ENCODE results near the gene HHAT.

Gene HHAT

GRCh38 chr1:210598135-210598652 lies 269.5 kb downstream of the HHAT start:
- no peaks in the 10 kb centered on the region for H3K4me1 Mint-ChIP-seq
- H3K9me3 Mint-ChIP-seq: peaks cover under 1% of the 10 kb centered on the region

GRCh38 chr1:210600421-210601159 lies 271.9 kb downstream of the HHAT start:
- Mint-ChIP-seq H3K27ac (no peak overlapping the region), H3K27me3 (no peaks in the 10 kb centered on the region), H3K9me3 (no peaks in the 10 kb centered on the region), H3K36me3 (peaks cover 25% of the 10 kb centered on the region), H3K4me3 (no peak overlapping the region), H3K4me1 (no peaks in the 10 kb centered on the region)
- no peak for ATAC-seq

More at GRCh38 chr1:210598135-210598652, 269.5 kb downstream of the HHAT start:
- Mint-ChIP-seq H3K27me3 (no peaks in the 10 kb centered on the region), H3K27ac (no peak overlapping the region), H3K36me3 (peaks cover 28% of the 10 kb centered on the region), H3K4me3 (no peak overlapping the region)
- ATAC-seq: no peak

- peaks cover 34% of the 10 kb centered on the region for H3K36me3 Mint-ChIP-seq
- no peak overlapping the region for H3K4me3 Mint-ChIP-seq
- no peaks in the 10 kb centered on the region for H3K27me3 Mint-ChIP-seq
- peaks cover 8% of the 10 kb centered on the region for H3K9me3 Mint-ChIP-seq
- H3K4me1 Mint-ChIP-seq: peaks cover 10% of the 10 kb centered on the region
- no peak overlapping the region for H3K27ac Mint-ChIP-seq
- ATAC-seq: no peak
These were observed 274.4 kb downstream of the HHAT start for GRCh38 chr1:210603123-210603522.

- Mint-ChIP-seq H3K36me3 (peaks cover 30% of the 10 kb centered on the region), H3K4me3 (no peak overlapping the region), H3K27ac (no peak overlapping the region), H3K27me3 (no peaks in the 10 kb centered on the region), H3K4me1 (peaks cover 12% of the 10 kb centered on the region), H3K9me3 (peaks cover 8% of the 10 kb centered on the region)
- ATAC-seq: no peak
These were observed 276.4 kb downstream of the HHAT start for GRCh38 chr1:210605099-210605498.

- H3K4me1 Mint-ChIP-seq: peaks cover 14% of the 10 kb centered on the region
- H3K27ac Mint-ChIP-seq: no peak overlapping the region
- no peak for ATAC-seq
- H3K36me3 Mint-ChIP-seq: peaks cover 26% of the 10 kb centered on the region
- H3K9me3 Mint-ChIP-seq: peaks cover 8% of the 10 kb centered on the region
- no peaks in the 10 kb centered on the region for H3K27me3 Mint-ChIP-seq
- no peak overlapping the region for H3K4me3 Mint-ChIP-seq
These were observed 278.7 kb downstream of the HHAT start for GRCh38 chr1:210607361-210607760.

- Mint-ChIP-seq H3K27ac (no peak overlapping the region), H3K4me1 (peaks cover 14% of the 10 kb centered on the region), H3K4me3 (no peak overlapping the region), H3K9me3 (peaks cover 8% of the 10 kb centered on the region), H3K36me3 (peaks cover 36% of the 10 kb centered on the region), H3K27me3 (no peaks in the 10 kb centered on the region)
- ATAC-seq: no peak
These were observed 280.1 kb downstream of the HHAT start for GRCh38 chr1:210608767-210609166.

- Mint-ChIP-seq H3K27ac (no peak overlapping the region), H3K27me3 (no peaks in the 10 kb centered on the region)
- ATAC-seq: no peak
These were observed 287.7 kb downstream of the HHAT start for GRCh38 chr1:210616356-210616755.

GRCh38 chr1:210617293-210617692 lies 288.6 kb downstream of the HHAT start:
- no peak overlapping the region for H3K4me3 Mint-ChIP-seq
- ATAC-seq: no peak
- no peak overlapping the region for H3K27ac Mint-ChIP-seq
- H3K9me3 Mint-ChIP-seq: no peaks in the 10 kb centered on the region
- no peaks in the 10 kb centered on the region for H3K4me1 Mint-ChIP-seq
- H3K36me3 Mint-ChIP-seq: peaks cover 40% of the 10 kb centered on the region
- H3K27me3 Mint-ChIP-seq: no peaks in the 10 kb centered on the region

More at GRCh38 chr1:210616356-210616755, 287.7 kb downstream of the HHAT start:
- H3K4me1 Mint-ChIP-seq: no peaks in the 10 kb centered on the region
- H3K36me3 Mint-ChIP-seq: peaks cover 45% of the 10 kb centered on the region
- H3K4me3 Mint-ChIP-seq: no peak overlapping the region
- no peaks in the 10 kb centered on the region for H3K9me3 Mint-ChIP-seq

GRCh38 chr1:210618369-210618768 lies 289.7 kb downstream of the HHAT start:
- no peak overlapping the region for H3K27ac Mint-ChIP-seq
- peaks cover 36% of the 10 kb centered on the region for H3K36me3 Mint-ChIP-seq
- no peaks in the 10 kb centered on the region for H3K27me3 Mint-ChIP-seq
- H3K4me3 Mint-ChIP-seq: no peak overlapping the region
- no peaks in the 10 kb centered on the region for H3K4me1 Mint-ChIP-seq
- H3K9me3 Mint-ChIP-seq: no peaks in the 10 kb centered on the region
- no peak for ATAC-seq

- Mint-ChIP-seq H3K36me3 (peaks cover 57% of the 10 kb centered on the region), H3K9me3 (no peaks in the 10 kb centered on the region), H3K4me1 (no peaks in the 10 kb centered on the region), H3K27me3 (no peaks in the 10 kb centered on the region), H3K27ac (no peak overlapping the region), H3K4me3 (no peak overlapping the region)
- ATAC-seq: no peak
These were observed 292.3 kb downstream of the HHAT start for GRCh38 chr1:210620867-210621488.

GRCh38 chr1:210621712-210622111 lies 293.0 kb downstream of the HHAT start:
- ATAC-seq: no peak
- H3K27ac Mint-ChIP-seq: no peak overlapping the region

GRCh38 chr1:210624722-210625121 lies 296.0 kb downstream of the HHAT start:
- no peaks in the 10 kb centered on the region for H3K4me1 Mint-ChIP-seq
- H3K27ac Mint-ChIP-seq: no peak overlapping the region
- H3K9me3 Mint-ChIP-seq: no peaks in the 10 kb centered on the region
- ATAC-seq: no peak
- no peaks in the 10 kb centered on the region for H3K27me3 Mint-ChIP-seq
- H3K4me3 Mint-ChIP-seq: no peak overlapping the region
- H3K36me3 Mint-ChIP-seq: peaks cover 35% of the 10 kb centered on the region

More at GRCh38 chr1:210621712-210622111, 293.0 kb downstream of the HHAT start:
- Mint-ChIP-seq H3K36me3 (peaks cover 52% of the 10 kb centered on the region), H3K4me3 (no peak overlapping the region), H3K9me3 (no peaks in the 10 kb centered on the region), H3K27me3 (no peaks in the 10 kb centered on the region), H3K4me1 (no peaks in the 10 kb centered on the region)

- Mint-ChIP-seq H3K4me3 (no peak overlapping the region), H3K9me3 (no peaks in the 10 kb centered on the region), H3K4me1 (no peaks in the 10 kb centered on the region), H3K36me3 (peaks cover 37% of the 10 kb centered on the region), H3K27ac (no peak overlapping the region), H3K27me3 (no peaks in the 10 kb centered on the region)
- ATAC-seq: no peak
These were observed 297.0 kb downstream of the HHAT start for GRCh38 chr1:210625715-210626114.

- H3K36me3 Mint-ChIP-seq: peaks cover 41% of the 10 kb centered on the region
- H3K27me3 Mint-ChIP-seq: no peaks in the 10 kb centered on the region
- no peaks in the 10 kb centered on the region for H3K4me1 Mint-ChIP-seq
- no peaks in the 10 kb centered on the region for H3K9me3 Mint-ChIP-seq
- no peak overlapping the region for H3K4me3 Mint-ChIP-seq
- no peak for ATAC-seq
- no peak overlapping the region for H3K27ac Mint-ChIP-seq
These were observed 297.6 kb downstream of the HHAT start for GRCh38 chr1:210626341-210626740.

- H3K27ac Mint-ChIP-seq: no peak overlapping the region
These were observed 299.1 kb downstream of the HHAT start for GRCh38 chr1:210627755-210628154.

GRCh38 chr1:210629276-210629675 lies 300.6 kb downstream of the HHAT start:
- ATAC-seq: no peak
- Mint-ChIP-seq H3K36me3 (peaks cover 29% of the 10 kb centered on the region), H3K4me1 (no peaks in the 10 kb centered on the region), H3K27ac (no peak overlapping the region), H3K9me3 (no peaks in the 10 kb centered on the region), H3K27me3 (no peaks in the 10 kb centered on the region), H3K4me3 (no peak overlapping the region)

More at GRCh38 chr1:210627755-210628154, 299.1 kb downstream of the HHAT start:
- no peaks in the 10 kb centered on the region for H3K4me1 Mint-ChIP-seq
- no peaks in the 10 kb centered on the region for H3K9me3 Mint-ChIP-seq
- H3K4me3 Mint-ChIP-seq: no peak overlapping the region
- no peaks in the 10 kb centered on the region for H3K27me3 Mint-ChIP-seq
- no peak for ATAC-seq
- H3K36me3 Mint-ChIP-seq: peaks cover 43% of the 10 kb centered on the region

Measured in stimulated activated memory B cell treated with anti-CD40 and anti-IgM and Interleukin-4, amounts not matched to agents 10 μg/mL and 1 μg/mL and 100 μg/mL, for 72 hours (primary cell).